ENCODE data around the gene CAMK4. TPM values are rescaled to one million over a fixed set of nuclear protein-coding genes. Genes with fewer than 3 reads are reported as not detected.
"Not testable (repeated sequence)": the region's sequence is repeated elsewhere in the genome, so short reads cannot be mapped to it uniquely, and the experiment has no call there.

CAMK4 gene
- polyA plus RNA-seq, 3 donors = 4.1 to 6.8 (median 5.9) TPM

- no peak for DNase-seq (ENCODE audit: extremely low read depth in 1 of 11, low read depth in 9 of 11, low spot score in 4 of 11)
Measured at GRCh38 chr5:111389390-111390082, 165.4 kb downstream of the CAMK4 start.

- DNase-seq (ENCODE audit: extremely low read depth in 1 of 11, low read depth in 9 of 11, low spot score in 4 of 11) = no peak
Measured at GRCh38 chr5:111392181-111392580, 168.0 kb downstream of the CAMK4 start.

GRCh38 chr5:111394586-111394985 lies 170.4 kb downstream of the CAMK4 start:
- DNase-seq (ENCODE audit: extremely low read depth in 1 of 11, low read depth in 9 of 11, low spot score in 4 of 11) = no peak

DNA sequence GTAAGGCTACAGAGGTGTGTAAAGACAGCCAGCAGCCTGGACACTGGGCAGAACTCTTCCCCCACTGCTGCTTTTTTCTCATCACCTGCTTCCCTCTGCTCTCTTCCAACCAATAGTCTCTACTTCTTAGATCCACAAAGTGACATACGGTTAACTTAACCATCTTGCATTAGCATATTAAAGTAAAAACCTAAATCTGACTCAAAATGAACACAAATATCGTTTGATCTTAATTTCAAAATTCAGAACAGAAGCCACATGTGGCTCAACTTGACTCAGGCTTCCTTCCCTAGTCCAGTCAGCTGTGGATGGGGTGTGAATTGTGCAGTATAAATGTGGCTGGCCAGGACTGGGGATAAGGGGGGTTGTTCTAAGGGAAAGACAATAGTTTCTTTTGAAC lies 173.8 kb downstream of the CAMK4 start:
- no peak for DNase-seq (ENCODE audit: extremely low read depth in 1 of 11, low read depth in 9 of 11, low spot score in 4 of 11)

DNA sequence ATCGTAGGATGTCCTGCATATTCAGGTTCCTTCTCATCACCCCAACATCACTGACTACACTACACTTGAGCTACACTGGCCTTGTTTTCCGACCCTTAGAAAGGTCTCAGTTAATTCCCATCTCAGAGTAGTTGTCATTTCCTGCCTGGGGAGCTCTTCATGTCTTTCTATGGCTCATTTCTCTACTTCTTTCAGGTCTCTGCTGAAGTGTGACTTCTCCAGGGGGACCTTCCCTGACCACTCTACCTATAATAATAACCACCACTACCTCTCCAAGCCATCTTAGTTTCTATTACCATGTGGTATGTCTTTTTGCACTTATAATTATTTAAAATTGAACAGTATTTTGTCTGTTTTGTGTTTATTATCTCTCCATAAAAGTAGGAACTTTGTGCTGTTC lies 174.9 kb downstream of the CAMK4 start:
- no peak for DNase-seq (ENCODE audit: extremely low read depth in 1 of 11, low read depth in 9 of 11, low spot score in 4 of 11)

- no peak for DNase-seq (ENCODE audit: extremely low read depth in 1 of 11, low read depth in 9 of 11, low spot score in 4 of 11)
Measured at GRCh38 chr5:111401906-111402305, 177.7 kb downstream of the CAMK4 start.

- no peak for DNase-seq (ENCODE audit: extremely low read depth in 1 of 11, low read depth in 9 of 11, low spot score in 4 of 11)
Measured at GRCh38 chr5:111404270-111404769, 180.1 kb downstream of the CAMK4 start.

GRCh38 chr5:111407562-111407961 lies 183.4 kb downstream of the CAMK4 start:
- DNase-seq (ENCODE audit: extremely low read depth in 1 of 11, low read depth in 9 of 11, low spot score in 4 of 11) = no peak

DNA sequence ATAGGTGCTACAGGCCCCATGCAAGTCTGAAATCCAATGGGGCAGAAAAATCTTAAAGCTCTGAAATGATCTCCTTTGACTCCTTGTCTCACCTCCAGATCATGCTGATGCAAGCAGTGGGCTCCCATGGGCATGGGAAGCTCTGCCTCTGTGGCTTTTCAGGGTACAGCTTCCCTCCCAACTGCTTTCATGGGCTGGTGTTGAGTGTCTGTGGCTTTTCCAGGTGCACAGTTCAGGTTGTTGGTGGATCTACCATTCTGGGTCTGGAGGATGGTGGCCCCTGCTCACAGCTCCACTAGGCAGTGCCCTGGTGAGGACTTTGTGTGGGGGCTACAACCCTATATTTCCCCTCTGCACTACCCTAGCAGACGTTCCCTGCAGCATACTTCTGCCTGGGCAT lies 184.6 kb downstream of the CAMK4 start:
- DNase-seq (ENCODE audit: extremely low read depth in 1 of 11, low read depth in 9 of 11, low spot score in 4 of 11) = no peak

DNA sequence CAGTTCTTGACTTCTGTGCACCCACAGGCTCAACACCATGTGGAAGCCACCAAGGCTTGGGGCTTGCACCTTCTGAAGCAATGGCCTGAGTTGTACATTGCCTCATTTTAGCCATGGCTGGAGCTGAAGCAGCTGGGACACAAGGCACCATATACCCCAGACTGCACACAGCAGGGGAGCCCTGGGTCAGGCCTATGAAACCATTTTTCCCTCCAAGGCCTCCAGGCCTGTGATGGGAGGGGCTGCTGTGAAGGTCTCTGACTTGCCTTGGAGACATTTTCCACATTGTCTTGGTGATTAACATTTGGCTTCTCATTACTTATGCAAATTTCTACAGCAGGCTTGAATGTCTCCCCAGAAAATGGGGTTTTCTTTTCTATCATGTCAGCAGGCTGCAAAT lies 185.1 kb downstream of the CAMK4 start:
- not testable (repeated sequence) for DNase-seq (ENCODE audit: extremely low read depth in 1 of 11, low read depth in 9 of 11, low spot score in 4 of 11)

DNA sequence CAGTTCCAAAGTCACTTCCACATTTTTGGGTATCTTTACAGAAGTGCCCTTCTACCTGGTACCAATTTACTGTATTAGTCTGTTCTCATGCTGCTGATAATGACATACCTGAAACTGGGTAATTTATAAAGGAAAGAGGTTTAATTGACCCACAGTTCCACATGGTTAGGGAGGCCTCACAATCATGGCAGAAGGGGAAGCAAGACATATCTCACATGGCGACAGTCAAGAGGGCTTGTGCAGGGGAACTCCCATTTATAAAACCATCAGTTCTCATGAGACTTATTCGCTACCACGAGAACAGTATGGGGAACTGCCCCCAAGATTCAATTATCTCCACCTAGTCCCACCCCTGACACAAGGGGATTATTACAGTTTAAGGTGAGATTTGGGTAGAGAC lies 185.9 kb downstream of the CAMK4 start:
- DNase-seq (ENCODE audit: extremely low read depth in 1 of 11, low read depth in 9 of 11, low spot score in 4 of 11) = not testable (repeated sequence)

GRCh38 chr5:111411301-111411700 lies 187.1 kb downstream of the CAMK4 start:
- DNase-seq (ENCODE audit: extremely low read depth in 1 of 11, low read depth in 9 of 11, low spot score in 4 of 11) = no peak

DNA sequence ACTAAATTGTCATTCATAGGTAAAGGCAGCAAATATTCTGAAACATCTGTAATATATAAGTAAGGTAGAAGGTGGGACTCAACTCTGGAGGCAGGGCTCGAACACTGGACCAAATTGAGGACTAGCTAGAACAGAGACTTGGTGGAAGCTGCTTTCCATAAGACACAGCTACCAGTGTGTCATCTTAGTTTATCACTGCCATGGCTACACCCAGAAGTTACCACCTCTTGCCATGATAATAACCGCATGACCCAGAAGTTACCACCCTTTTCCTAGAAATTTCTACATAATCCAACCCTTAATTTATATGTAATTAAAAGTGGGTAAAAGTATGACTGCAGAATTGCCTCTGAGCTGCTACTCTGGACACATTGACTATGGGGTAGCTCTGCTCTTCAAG lies 188.4 kb downstream of the CAMK4 start:
- DNase-seq (ENCODE audit: extremely low read depth in 1 of 11, low read depth in 9 of 11, low spot score in 4 of 11) = no peak

- no peak for DNase-seq (ENCODE audit: extremely low read depth in 1 of 11, low read depth in 9 of 11, low spot score in 4 of 11)
Measured at GRCh38 chr5:111415053-111415452, 190.9 kb downstream of the CAMK4 start.

GRCh38 chr5:111422245-111422644 lies 198.1 kb downstream of the CAMK4 start:
- DNase-seq (ENCODE audit: extremely low read depth in 1 of 11, low read depth in 9 of 11, low spot score in 4 of 11) = no peak

DNA sequence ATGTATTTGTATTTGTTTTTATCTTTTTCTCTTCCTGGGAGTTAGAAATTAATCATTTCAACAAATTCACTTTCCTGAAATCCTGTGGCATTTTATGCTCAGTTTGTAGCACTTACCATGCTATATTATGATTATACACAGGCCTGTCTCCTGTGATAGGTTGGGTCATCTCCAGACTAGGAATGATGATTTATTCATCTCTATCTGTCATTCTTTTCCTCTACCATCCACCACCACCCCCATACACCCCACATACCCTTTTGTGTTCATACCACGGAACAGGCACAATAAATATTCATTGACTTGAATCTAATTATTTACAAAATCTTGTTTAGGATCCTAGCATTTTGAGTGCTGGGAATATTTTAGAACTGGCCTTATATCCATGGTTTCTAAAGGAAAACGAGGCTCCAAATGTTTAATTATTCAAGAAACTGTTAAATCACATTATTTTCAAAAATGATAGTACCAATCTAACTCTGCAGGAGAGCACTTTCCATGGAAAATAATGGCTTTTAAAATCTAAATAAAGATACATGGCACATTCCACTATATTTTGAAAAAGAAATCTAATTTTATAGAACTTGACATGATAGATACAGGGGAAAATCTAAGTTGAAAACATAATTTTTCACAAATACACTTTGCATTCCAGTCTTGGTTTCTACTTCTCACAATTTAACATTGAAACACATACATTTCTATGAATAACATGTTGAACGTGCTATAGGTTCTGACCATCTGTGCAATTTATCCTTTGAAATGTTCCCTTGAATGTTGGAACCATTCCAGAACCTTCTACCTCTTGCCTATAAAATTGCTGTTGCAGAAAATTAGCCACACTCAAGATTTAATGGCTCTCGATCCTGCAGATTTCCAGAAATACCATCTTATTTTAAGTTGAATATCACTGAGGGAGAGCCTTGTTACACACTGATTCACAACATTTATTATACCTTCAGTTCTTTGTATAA lies 198.8 kb downstream of the CAMK4 start:
- DNase-seq (ENCODE audit: extremely low read depth in 1 of 11, low read depth in 9 of 11, low spot score in 4 of 11) = peak in 2 of 11 donors; percentile 1 to 9

DNA sequence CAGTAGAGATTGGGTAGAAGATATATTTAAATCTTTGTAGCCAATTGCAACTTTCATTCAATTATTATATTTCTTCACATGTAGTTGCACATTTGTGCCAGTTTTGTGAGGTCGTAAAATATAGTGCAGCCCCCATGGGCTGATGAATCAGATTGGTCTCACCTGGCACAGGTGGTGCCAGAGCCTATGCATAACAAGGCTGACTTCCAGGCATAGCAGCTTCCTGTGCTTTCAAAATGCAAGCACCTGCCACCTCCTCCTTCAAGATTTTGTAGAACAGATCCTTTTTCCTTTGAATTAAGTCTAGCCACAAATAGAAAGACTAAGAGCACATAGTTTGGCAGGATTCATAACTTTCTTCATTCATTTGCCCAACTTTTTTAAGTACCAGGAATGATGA lies 201.0 kb downstream of the CAMK4 start:
- no peak for DNase-seq (ENCODE audit: extremely low read depth in 1 of 11, low read depth in 9 of 11, low spot score in 4 of 11)

DNA sequence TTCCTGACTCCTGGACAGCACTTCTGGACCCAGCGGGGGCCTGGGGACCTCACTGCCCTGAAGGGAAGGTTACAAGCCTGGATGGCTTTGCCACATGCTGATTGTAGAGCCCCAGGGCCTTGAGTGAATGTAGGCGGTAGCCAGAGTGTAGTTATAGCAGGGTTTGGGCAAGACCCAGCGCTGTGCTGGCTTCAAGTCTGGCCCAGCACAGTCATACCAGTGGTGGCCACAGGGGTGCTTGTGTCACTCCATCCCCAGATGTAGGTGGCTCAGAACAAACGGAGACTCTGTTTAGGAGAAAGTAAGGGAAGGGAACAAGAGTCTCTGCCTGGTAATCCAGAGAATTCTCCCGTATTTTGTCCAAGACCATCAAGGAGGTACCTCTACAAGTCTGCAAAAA lies 203.6 kb downstream of the CAMK4 start:
- DNase-seq (ENCODE audit: extremely low read depth in 1 of 11, low read depth in 9 of 11, low spot score in 4 of 11) = no peak

DNA sequence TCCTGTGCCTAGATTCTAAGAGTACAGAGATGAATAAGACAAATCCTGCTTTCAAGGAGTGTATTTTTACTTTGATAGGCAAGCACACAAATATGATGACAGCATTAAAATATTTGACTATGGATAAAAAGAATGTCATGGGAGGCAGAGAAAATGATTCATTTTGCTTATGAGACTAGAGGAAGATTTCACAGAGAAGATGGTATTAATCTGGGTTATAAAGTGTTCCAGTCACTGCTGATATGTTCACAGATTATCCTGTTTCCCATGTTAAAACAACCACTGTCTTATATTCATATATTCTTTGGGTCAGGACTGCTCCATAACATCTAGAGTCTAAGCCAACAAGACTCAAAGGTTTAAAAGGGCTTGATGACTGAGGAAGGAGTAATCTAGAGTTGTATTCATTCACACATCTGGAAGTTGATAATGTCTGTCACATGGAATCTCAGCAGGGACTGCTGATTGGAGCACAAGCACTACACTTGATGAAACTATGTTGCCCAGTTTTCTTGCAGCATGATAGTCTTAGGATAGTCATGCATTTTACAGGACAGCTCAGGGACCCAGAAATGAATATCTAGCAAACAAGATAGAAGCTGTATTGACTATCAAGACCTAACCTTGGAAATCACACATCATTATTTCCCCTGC lies 208.8 kb downstream of the CAMK4 start:
- DNase-seq (ENCODE audit: extremely low read depth in 1 of 11, low read depth in 9 of 11, low spot score in 4 of 11) = no peak

DNA sequence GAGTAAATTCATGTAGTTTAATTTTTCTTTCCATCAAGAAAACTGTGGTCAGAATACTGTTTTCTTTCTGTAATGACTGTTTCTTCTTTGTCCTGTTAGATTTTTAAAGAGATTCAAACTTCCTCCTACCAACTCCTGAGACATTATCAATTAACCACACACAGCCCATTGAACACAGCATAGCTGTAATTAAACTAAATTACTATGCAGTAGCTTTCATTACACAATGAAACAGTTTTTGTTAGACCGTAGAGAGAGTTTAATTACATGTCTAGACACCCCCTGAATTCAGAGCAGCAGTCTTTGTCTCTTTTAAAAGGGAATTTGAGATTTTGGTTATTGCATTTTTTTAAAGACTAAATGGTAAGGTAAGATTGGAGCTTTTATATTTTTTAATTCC lies 210.6 kb downstream of the CAMK4 start:
- DNase-seq (ENCODE audit: extremely low read depth in 1 of 11, low read depth in 9 of 11, low spot score in 4 of 11) = no peak

Measured in renal cortex interstitium (tissue), 11 donors.